Measurements from ENCODE around the gene TMA7.

Gene TMA7

GRCh38 chr3:48416546-48416945 is 23.5 kb upstream of the TMA7 start:
- no peak for TF ChIP-seq FOXP2 (optimal IDR thresholded peaks at IDR 0.05; ENCODE audit: borderline replicate concordance, extremely low read depth, extremely low read length, insufficient read depth)
- TF ChIP-seq TAF1 (IDR thresholded peaks at IDR 0.05; ENCODE audit: borderline replicate concordance, insufficient read depth, low read length) = no peak
- no peak for TF ChIP-seq REST (IDR thresholded peaks at IDR 0.05; ENCODE audit: insufficient read depth in 1 of 2, low read depth in 2 of 2, low read length in 2 of 2)
- no peak for TF ChIP-seq SIN3A (IDR thresholded peaks at IDR 0.05; ENCODE audit: borderline replicate concordance, insufficient read depth, low read length)
- no peak for TF ChIP-seq POLR2AphosphoS5 (IDR thresholded peaks at IDR 0.05; ENCODE audit: low read depth, low read length)

- TF ChIP-seq POLR2AphosphoS5 (IDR thresholded peaks at IDR 0.05; ENCODE audit: low read depth, low read length) = no peak
- no peak for TF ChIP-seq TAF1 (IDR thresholded peaks at IDR 0.05; ENCODE audit: borderline replicate concordance, insufficient read depth, low read length)
- TF ChIP-seq FOXP2 (optimal IDR thresholded peaks at IDR 0.05; ENCODE audit: borderline replicate concordance, extremely low read depth, extremely low read length, insufficient read depth) = no peak
- TF ChIP-seq REST (IDR thresholded peaks at IDR 0.05; ENCODE audit: insufficient read depth in 1 of 2, low read depth in 2 of 2, low read length in 2 of 2) = no peak
- no peak for TF ChIP-seq SIN3A (IDR thresholded peaks at IDR 0.05; ENCODE audit: borderline replicate concordance, insufficient read depth, low read length)
Observed at GRCh38 chr3:48417529-48418108, 22.4 kb upstream of the TMA7 start.

- TF ChIP-seq FOXP2 (optimal IDR thresholded peaks at IDR 0.05; ENCODE audit: borderline replicate concordance, extremely low read depth, extremely low read length, insufficient read depth) = no peak
- no peak for TF ChIP-seq SIN3A (IDR thresholded peaks at IDR 0.05; ENCODE audit: borderline replicate concordance, insufficient read depth, low read length)
- TF ChIP-seq POLR2AphosphoS5 (IDR thresholded peaks at IDR 0.05; ENCODE audit: low read depth, low read length) = no peak
- TF ChIP-seq REST (IDR thresholded peaks at IDR 0.05; ENCODE audit: insufficient read depth in 1 of 2, low read depth in 2 of 2, low read length in 2 of 2) = no peak
- TF ChIP-seq TAF1 (IDR thresholded peaks at IDR 0.05; ENCODE audit: borderline replicate concordance, insufficient read depth, low read length) = no peak
Observed at GRCh38 chr3:48418140-48418539, 21.9 kb upstream of the TMA7 start.

GRCh38 chr3:48418651-48419050 is 21.4 kb upstream of the TMA7 start:
- TF ChIP-seq POLR2AphosphoS5 (IDR thresholded peaks at IDR 0.05; ENCODE audit: low read depth, low read length) = no peak
- TF ChIP-seq FOXP2 (optimal IDR thresholded peaks at IDR 0.05; ENCODE audit: borderline replicate concordance, extremely low read depth, extremely low read length, insufficient read depth) = no peak
- no peak for TF ChIP-seq TAF1 (IDR thresholded peaks at IDR 0.05; ENCODE audit: borderline replicate concordance, insufficient read depth, low read length)
- no peak for TF ChIP-seq REST (IDR thresholded peaks at IDR 0.05; ENCODE audit: insufficient read depth in 1 of 2, low read depth in 2 of 2, low read length in 2 of 2)
- no peak for TF ChIP-seq SIN3A (IDR thresholded peaks at IDR 0.05; ENCODE audit: borderline replicate concordance, insufficient read depth, low read length)

Measured in PFSK-1 (cell line).